CD14-positive monocyte (primary cell): Measurements from ENCODE around the gene WDFY4. TPM values are rescaled to one million over a fixed set of nuclear protein-coding genes. Genes with fewer than 3 reads are reported as not detected.

ENCODE experiments used
- DNase-seq, 3 donors: peaks; one replicate each; pipeline ENCODE4 v3.0.0-alpha.2; 2011 to 2022
- H2AFZ ChIP-seq: 2 replicates; pipeline ENCODE4 v1.6.0; 2012; ENCODE audit warnings: mild to moderate bottlenecking, low read depth, low read length, inconsistent platforms; ENCODE audit not compliant: insufficient read depth, poor library complexity, severe bottlenecking
- H3K27ac ChIP-seq, 2 donors: 1 replicate in 1 of 2; 2 replicates in 1 of 2; pipeline ENCODE4 v1.5.1; 2012 to 2013; ENCODE audit warnings: low read length in 2 of 2, control low read depth in 1 of 2, inconsistent platforms in 1 of 2, low read depth in 1 of 2, mild to moderate bottlenecking in 1 of 2
- H3K27me3 ChIP-seq, 2 donors: one replicate each; pipeline versions ENCODE4 v1.6.0 to v1.6.1; 2011 to 2013; ENCODE audit warnings: low read length in 2 of 2; ENCODE audit not compliant: control insufficient read depth in 2 of 2, insufficient read depth in 2 of 2
- H3K36me3 ChIP-seq, 2 donors: replicated peaks in 1 of 2; 1 replicate in 1 of 2; 2 replicates in 1 of 2; pipeline versions ENCODE4 v1.5.1 to v1.6.1; 2012 to 2013; ENCODE audit warnings: low read length in 2 of 2, control low read depth in 1 of 2, inconsistent platforms in 1 of 2, mild to moderate bottlenecking in 1 of 2; ENCODE audit not compliant: insufficient read depth in 2 of 2, control insufficient read depth in 1 of 2
- H3K4me1 ChIP-seq, 2 donors: 1 replicate in 1 of 2; 2 replicates in 1 of 2; pipeline versions ENCODE4 v1.5.1 to v1.6.1; 2012 to 2013; ENCODE audit warnings: low read length in 2 of 2, control low read depth in 1 of 2, inconsistent platforms in 1 of 2, mild to moderate bottlenecking in 1 of 2, moderate library complexity in 1 of 2; ENCODE audit not compliant: insufficient read depth in 2 of 2, control insufficient read depth in 1 of 2
- H3K4me2 ChIP-seq: replicated peaks from 2 replicates; pipeline ENCODE3; 2012; ENCODE audit warnings: low read length, moderate library complexity, mild to moderate bottlenecking; ENCODE audit not compliant: poor library complexity, severe bottlenecking; ENCODE audit errors: extremely low read depth
- H3K4me3 ChIP-seq, 3 experiments: fragments of 200-600 bp in 1 of 3; sonication (generic) in 1 of 3; replicated peaks in 1 of 3; 1 replicate in 2 of 3; 2 replicates in 1 of 3; pipeline ENCODE4 v1.5.1; 2011 to 2013; ENCODE audit warnings: low read length in 3 of 3, mild to moderate bottlenecking in 3 of 3, control low read depth in 2 of 3, low read depth in 2 of 3, inconsistent platforms in 1 of 3, moderate library complexity in 1 of 3
- H3K79me2 ChIP-seq: 2 replicates; pipeline ENCODE4 v1.6.0; 2012; ENCODE audit warnings: mild to moderate bottlenecking, control low read depth, inconsistent platforms, low read length, moderate library complexity; ENCODE audit not compliant: insufficient read depth
- H3K9ac ChIP-seq: 2 replicates; pipeline ENCODE4 v1.6.0; 2017; ENCODE audit warnings: low read length, mild to moderate bottlenecking; ENCODE audit not compliant: insufficient read depth, poor library complexity, severe bottlenecking
- H3K9me3 ChIP-seq, 2 donors: replicated peaks in 1 of 2; 1 replicate in 1 of 2; 2 replicates in 1 of 2; pipeline versions ENCODE4 v1.5.1 to v1.6.1; 2012 to 2013; ENCODE audit warnings: low read length in 2 of 2, control low read depth in 1 of 2; ENCODE audit not compliant: control insufficient read depth in 1 of 2, insufficient read depth in 1 of 2
- H4K20me1 ChIP-seq: 2 replicates; pipeline ENCODE4 v1.6.0; 2012; ENCODE audit warnings: mild to moderate bottlenecking, low read length, control low read depth, moderate library complexity; ENCODE audit not compliant: insufficient read depth
- H3K27ac Mint-ChIP-seq, 7 donors: one replicate each; pipeline ENCODE4 v1.8.0; 2020; ENCODE audit warnings: mild to moderate bottlenecking in 7 of 7, mixed read lengths in 7 of 7, moderate library complexity in 6 of 7, inconsistent platforms in 2 of 7
- H3K27me3 Mint-ChIP-seq, 3 donors: one replicate each; pipeline ENCODE4 v1.8.0; 2021 to 2022; ENCODE audit warnings: low read depth in 3 of 3, mild to moderate bottlenecking in 3 of 3, mixed read lengths in 3 of 3, moderate library complexity in 3 of 3, inconsistent platforms in 1 of 3
- H3K36me3 Mint-ChIP-seq, 2 donors: one replicate each; pipeline ENCODE4 v1.8.0; 2020; ENCODE audit warnings: mixed read lengths in 2 of 2, inconsistent platforms in 1 of 2, mild to moderate bottlenecking in 1 of 2
- H3K4me1 Mint-ChIP-seq: one replicate; pipeline ENCODE4 v1.8.0; 2020; ENCODE audit warnings: mild to moderate bottlenecking, mixed read lengths
- H3K4me3 Mint-ChIP-seq, 2 donors: one replicate each; pipeline ENCODE4 v1.8.0; 2020; ENCODE audit warnings: mild to moderate bottlenecking in 2 of 2, mixed read lengths in 2 of 2, moderate library complexity in 1 of 2
- H3K9me3 Mint-ChIP-seq, 7 donors: one replicate each; pipeline ENCODE4 v1.8.0; 2020 to 2022; ENCODE audit warnings: mixed read lengths in 7 of 7, mild to moderate bottlenecking in 6 of 7, moderate library complexity in 6 of 7, inconsistent platforms in 2 of 7
- WGBS: methylation state at CpG from one replicate; pipeline ENCODE4 v1.1.5; 2013; ENCODE audit warnings: missing lambda C conversion rate; ENCODE audit not compliant: insufficient coverage; 5-methylcytosine and 5-hydroxymethylcytosine counted together
- intact Hi-C, 2 donors: fragments of 100-400 bp; cut with micrococcal nuclease; formaldehyde crosslinking; loops; one replicate each; pipeline versions ENCODE4 v1.15.0 to v1.15.1; 2023
- polyA plus RNA-seq, 3 donors: library from polyadenylated mRNA; depleted of rRNA in 1 of 3; unstranded in 2 of 3; stranded (reverse) in 1 of 3; fragments of 300-500 nt in 2 of 3; fragments of >200 nt in 1 of 3; fragmentation: Illumina TruSeq in 2 of 3; gene quantifications; 1 replicate in 2 of 3; 2 replicates in 1 of 3; pipeline ENCODE4 v1.2.3, GENCODE V29; 2012 to 2021
- TF ChIP-seq, protein P1 (sequence below): fragments of 200-600 bp; IDR thresholded peaks from one replicate; pipeline ENCODE4 v1.8.0; 2022; ENCODE audit warnings: antibody characterized with exemption, mild to moderate bottlenecking

WDFY4 gene
- polyA plus RNA-seq, 3 donors, result 7.5 to 36.1 (median 9.8) TPM

DNA sequence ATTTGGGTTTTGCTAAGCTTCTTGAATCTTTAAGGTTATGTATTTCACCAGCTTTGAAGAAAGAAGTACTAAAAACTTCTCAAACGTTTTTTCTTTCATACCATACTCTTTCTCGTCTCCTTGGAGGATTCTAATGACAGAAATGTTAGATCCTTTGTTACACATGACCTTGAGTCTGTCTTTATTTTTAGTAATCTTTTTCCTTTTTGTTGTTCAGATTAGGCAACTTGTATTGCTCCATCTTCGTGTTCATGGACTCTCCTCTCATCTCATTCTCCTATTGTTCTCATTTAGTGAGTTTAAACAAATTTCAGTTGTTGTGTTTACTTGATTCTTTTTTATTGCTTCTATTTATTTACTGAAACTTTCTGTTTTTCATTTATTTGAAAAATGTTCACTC, 73.7 kb downstream of the WDFY4 start:
- intact Hi-C loops, result no loop called here
- H3K4me1 Mint-ChIP-seq, result peaks cover 24% of the 10 kb centered on the region
- Histone ChIP-seq H3K27ac (peak overlapping the region in 1 of 2 donors; percentile 60), H4K20me1 (peaks cover 19% of the 10 kb centered on the region), H3K27me3 (no peaks in the 10 kb centered on the region), H3K36me3 (peaks cover 31 to 55% of the 10 kb centered on the region in 2 donors), H3K4me3 (peak overlapping the region in 1 of 3 experiments; percentile 5), H3K9me3 (no peaks in the 10 kb centered on the region), H3K79me2 (peaks cover 35% of the 10 kb centered on the region), H2AFZ (no peak overlapping the region), H3K4me1 (peaks cover 12 to 22% of the 10 kb centered on the region in 2 donors), H3K9ac (no peak overlapping the region), H3K4me2 (peak overlapping the region; percentile 56)
- peak overlapping the region; percentile 5 to 83 for H3K4me3 Mint-ChIP-seq
- H3K27me3 Mint-ChIP-seq, result no peaks in the 10 kb centered on the region
- WGBS, result no CpG with 5 or more reads among the region's 3 CpGs
- no peaks in the 10 kb centered on the region for H3K9me3 Mint-ChIP-seq
- peak overlapping the region; percentile 30 to 90 (median 81) for H3K27ac Mint-ChIP-seq
- TF ChIP-seq, protein P1, sequence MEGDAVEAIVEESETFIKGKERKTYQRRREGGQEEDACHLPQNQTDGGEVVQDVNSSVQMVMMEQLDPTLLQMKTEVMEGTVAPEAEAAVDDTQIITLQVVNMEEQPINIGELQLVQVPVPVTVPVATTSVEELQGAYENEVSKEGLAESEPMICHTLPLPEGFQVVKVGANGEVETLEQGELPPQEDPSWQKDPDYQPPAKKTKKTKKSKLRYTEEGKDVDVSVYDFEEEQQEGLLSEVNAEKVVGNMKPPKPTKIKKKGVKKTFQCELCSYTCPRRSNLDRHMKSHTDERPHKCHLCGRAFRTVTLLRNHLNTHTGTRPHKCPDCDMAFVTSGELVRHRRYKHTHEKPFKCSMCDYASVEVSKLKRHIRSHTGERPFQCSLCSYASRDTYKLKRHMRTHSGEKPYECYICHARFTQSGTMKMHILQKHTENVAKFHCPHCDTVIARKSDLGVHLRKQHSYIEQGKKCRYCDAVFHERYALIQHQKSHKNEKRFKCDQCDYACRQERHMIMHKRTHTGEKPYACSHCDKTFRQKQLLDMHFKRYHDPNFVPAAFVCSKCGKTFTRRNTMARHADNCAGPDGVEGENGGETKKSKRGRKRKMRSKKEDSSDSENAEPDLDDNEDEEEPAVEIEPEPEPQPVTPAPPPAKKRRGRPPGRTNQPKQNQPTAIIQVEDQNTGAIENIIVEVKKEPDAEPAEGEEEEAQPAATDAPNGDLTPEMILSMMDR, result no peak
- peaks cover 45 to 51% of the 10 kb centered on the region in 2 donors for H3K36me3 Mint-ChIP-seq
- peak; percentile 6 to 23 (median 21) for DNase-seq

DNA sequence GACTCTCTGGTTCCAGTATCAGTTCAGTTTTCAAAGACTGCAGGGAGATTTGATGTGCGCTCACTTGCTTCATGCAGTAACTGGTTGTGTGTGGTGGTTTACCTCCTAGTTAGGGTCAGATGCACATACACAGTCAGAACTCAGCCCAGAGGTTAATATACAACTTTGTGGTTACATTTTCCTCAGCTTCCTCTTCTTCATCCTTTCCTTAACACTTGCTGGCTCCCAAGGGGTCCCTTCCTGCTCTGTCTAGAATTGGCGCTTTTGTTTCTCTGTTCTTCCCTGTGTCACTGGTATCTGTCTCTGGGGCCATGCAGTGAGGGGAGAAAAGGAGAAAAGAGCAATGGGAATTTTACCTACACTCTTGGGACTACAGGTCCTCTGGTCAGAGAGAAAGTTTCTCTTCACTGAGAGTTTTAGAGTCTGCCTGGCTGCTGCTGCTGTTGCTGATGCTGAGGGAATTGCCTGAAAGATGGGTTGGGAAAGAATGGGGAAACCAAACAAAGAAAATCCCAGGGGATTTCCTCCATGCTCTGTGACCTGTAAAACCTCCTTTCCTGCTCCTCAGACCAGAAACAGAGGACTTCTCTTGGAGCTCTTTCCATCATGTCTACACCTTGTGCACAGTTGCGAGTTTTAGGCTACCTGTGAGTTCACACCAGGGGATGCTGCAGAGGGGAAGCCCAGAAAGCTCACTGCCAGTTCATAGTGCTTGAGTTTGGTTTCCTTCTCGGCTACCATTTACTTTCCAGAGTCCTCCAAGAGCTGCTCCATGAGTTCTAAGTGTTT, 74.6 kb downstream of the WDFY4 start:
- H3K36me3 Mint-ChIP-seq, result peaks cover 48 to 54% of the 10 kb centered on the region in 2 donors
- peak overlapping the region in 1 of 2 donors; percentile 7 for H3K27ac ChIP-seq

More for the DNA sequence above, 74.6 kb downstream of the WDFY4 start:
- H3K4me2 ChIP-seq, result no peak overlapping the region
- peaks cover 12 to 22% of the 10 kb centered on the region in 2 donors for H3K4me1 ChIP-seq
- intact Hi-C loops, result no loop called here
- no peaks in the 10 kb centered on the region for H3K9me3 ChIP-seq
- H3K79me2 ChIP-seq, result peaks cover 35% of the 10 kb centered on the region
- Mint-ChIP-seq H3K4me1 (peaks cover 24% of the 10 kb centered on the region), H3K27ac (peak overlapping the region in 5 of 7 donors; percentile 19 to 63 (median 30)), H3K9me3 (no peaks in the 10 kb centered on the region), H3K4me3 (no peak overlapping the region), H3K27me3 (no peaks in the 10 kb centered on the region)
- no peak overlapping the region for H2AFZ ChIP-seq
- peak in 2 of 3 donors; percentile 13 to 65 for DNase-seq
- peaks cover 36 to 58% of the 10 kb centered on the region in 2 donors for H3K36me3 ChIP-seq
- TF ChIP-seq, protein P1, result no peak
- no peak overlapping the region for H3K9ac ChIP-seq
- WGBS, result 100% methylated on average over 2 of the region's 4 CpGs
- H3K4me3 ChIP-seq, result no peak overlapping the region
- peaks cover 19% of the 10 kb centered on the region for H4K20me1 ChIP-seq
- no peaks in the 10 kb centered on the region for H3K27me3 ChIP-seq
